GM21737 (cell line): Measurements from ENCODE around the gene HDAC1.

Experiments used
- ATAC-seq: cut with Tn5 transposase; IDR thresholded peaks from one replicate; pipeline ENCODE4 v1.9.1; 2021; ENCODE audit warnings: mild to moderate bottlenecking, moderate library complexity; ENCODE audit not compliant: unreplicated experiment

The HDAC1 gene

DNA sequence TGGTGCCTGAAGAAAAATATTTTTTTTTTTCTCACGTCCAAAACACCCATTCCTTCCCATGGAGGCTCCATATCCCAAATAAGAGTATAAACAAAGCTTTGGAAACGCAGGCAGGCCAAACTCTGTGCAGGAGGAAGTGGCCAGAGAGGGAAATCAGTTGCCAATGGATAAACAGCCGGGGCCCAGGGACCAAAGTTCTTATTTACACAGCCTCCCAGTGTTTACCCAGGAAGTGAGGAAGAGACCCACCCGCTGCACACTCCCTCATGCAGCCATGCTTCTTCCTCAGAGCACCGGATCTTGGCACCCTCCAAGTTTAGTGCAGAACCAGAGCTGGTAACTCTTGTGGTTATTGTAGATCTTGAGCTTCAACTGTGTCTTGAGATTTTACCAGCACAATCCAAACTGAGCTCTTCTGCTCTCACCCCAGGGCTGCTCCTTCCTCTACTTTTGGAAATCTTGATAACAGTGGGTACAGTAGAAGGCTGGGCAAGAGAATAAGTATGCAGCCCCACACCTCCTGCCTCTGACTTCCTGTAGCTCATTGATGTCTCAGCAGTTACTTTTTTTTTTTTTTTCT, 29.9 kb downstream of the HDAC1 start:
- ATAC-seq = no peak

- no peak for ATAC-seq
Observed at GRCh38 chr1:32327204-32327603, 35.3 kb downstream of the HDAC1 start.

DNA sequence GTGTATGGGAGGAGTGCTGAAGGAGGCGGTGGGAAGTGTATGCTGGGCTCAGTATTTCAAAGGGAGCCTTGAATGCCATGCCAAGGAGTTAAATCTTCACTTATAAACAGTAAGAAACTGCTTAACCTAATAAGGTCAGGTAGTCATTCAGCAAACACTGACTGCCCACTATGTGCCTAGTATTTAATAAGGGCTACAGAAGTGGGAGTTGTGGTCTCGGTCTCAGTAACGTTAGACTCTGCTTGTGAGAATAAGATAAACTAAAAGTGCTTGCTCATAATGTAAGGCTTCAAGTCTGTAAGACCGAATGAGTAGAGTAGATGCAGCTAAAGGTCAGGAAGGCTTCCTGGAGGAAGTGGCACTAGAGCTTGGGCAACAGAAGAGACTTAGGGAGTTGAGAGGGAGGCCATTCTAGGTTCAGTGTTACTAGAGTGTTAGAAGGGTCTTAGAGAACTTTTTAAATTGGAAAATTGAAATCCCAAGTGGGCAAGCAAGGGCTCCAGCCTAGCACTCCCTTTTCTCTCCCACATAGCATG, 38.1 kb downstream of the HDAC1 start:
- no peak for ATAC-seq

- ATAC-seq = no peak
Observed at GRCh38 chr1:32330558-32331151, 38.8 kb downstream of the HDAC1 start.

- no peak for ATAC-seq
Observed at GRCh38 chr1:32331549-32331948, 39.7 kb downstream of the HDAC1 start.

- no peak for ATAC-seq
Observed at GRCh38 chr1:32332290-32333079, 40.6 kb downstream of the HDAC1 start.

DNA sequence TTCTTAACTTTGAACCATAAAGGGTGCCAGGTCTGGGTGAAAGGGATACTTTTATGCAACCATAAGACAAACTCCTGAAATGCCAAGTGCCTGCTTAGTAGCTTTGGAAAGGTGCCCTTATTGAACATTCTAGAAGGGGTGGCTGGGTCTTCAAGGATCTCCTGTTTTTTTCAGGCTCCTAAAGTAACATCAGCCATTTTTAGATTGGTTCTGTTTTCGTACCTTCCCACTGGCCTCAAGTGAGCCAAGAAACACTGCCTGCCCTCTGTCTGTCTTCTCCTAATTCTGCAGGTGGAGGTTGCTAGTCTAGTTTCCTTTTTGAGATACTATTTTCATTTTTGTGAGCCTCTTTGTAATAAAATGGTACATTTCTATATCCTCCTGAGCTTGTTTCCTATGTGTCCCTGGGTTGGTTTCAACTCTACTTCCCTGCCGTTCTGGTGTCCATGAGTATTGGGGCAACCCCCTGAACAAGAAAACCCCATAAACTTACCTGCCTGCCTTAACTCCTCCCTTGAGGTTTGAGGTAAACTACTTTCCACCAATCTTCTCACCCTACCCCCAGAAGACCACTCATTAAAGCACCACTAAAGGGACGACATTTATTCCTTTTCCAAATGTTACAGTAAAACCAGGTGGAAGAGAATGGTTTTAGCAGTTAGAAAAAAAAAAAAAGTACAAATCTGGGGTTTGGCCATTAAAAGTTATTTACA, 41.5 kb downstream of the HDAC1 start:
- ATAC-seq = no peak

- no peak for ATAC-seq
Observed at GRCh38 chr1:32334274-32334861, 42.5 kb downstream of the HDAC1 start.

DNA sequence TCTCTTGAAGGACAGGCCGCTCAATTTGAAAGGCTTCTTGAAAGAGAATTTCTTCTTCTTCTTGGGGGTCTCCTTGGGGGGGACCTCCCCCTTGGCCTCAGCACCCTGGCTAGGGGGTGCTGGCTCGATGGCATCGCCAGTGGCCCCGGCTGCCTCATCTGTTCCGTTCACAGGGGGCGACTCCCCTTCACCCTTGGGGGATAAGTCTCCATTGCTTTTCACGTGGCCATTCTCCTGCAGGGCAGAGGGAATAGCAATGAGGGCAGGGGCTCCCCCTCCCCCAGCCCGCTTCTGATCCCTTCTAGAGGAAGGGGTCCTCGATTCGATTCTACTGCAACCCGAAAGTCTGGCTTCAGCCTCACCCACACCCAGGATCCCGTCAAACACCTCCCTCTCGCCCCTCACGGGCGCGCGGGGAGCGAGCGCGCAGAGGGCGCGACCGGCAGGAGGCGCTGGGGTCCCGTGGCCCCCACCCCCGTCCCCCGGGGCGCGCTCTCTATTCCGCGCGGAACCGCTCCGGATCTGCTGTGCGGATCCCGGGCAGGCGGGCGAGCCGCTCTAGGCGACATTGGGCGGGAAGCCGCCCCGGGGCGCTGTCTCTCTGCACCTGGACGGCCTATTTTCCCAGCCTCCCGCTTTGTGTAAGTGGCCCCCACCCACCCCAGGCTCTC, 43.1 kb downstream of the HDAC1 start:
- ATAC-seq = peak; percentile 5

DNA sequence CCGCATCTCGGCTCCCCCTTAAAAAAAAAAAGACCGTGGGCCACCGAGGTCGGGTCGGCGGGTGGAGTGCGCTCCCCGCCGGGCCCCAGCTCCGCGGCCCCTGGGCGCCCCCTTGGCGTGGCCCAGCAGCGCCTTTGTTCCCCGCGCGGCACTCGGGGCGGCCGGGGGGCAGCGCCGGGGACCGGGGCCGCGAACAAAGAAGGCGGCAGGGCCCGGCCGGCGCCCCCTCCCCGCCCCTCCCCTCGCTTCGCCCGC, 43.6 kb downstream of the HDAC1 start:
- peak; percentile 7 for ATAC-seq

GRCh38 chr1:32335790-32336590, 44.1 kb downstream of the HDAC1 start, which contains the start of gene MARCKSL1:
Gene MARCKSL1 (minus strand): TSS chr1:32336233. CDS start chr1:32336033, 200 bp downstream.
- peak; percentile 34 for ATAC-seq

GRCh38 chr1:32336591-32336932, 44.7 kb downstream of the HDAC1 start:
- ATAC-seq = no peak

DNA sequence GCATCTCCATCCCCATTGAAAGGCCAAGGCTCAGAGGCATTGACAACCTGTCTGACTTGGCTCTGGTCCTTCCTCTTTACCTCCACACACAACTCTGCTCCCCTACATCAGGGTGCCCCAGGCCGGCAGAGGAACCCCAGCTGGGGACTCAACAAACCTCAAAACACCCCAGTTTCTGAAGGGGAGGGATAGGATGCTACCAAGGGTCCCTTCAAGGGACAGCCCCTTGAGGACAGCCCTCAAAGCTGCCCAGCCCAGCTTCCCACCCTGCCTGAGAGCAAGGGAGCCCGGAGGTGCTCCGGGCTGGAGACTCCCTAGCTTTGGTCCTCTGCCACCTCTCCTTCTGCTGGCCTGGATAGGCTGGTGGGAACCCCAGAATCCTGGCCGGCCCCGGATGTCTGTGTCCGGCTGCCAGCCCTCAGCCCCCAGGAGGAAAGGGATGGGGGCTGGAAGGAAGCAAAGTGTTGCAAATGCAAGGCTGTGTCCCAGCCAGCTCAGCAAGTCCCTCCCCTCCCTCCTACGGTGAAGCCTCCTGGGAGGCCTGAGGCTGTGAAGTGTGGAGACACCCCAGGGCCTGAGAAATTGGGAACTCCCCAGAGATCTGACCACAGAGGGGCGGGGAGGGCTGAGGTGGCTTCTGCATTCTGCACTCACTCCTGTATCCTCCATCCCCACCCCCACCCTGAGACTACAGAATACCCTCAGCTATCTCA, 45.2 kb downstream of the HDAC1 start:
- ATAC-seq = peak; percentile 32

DNA sequence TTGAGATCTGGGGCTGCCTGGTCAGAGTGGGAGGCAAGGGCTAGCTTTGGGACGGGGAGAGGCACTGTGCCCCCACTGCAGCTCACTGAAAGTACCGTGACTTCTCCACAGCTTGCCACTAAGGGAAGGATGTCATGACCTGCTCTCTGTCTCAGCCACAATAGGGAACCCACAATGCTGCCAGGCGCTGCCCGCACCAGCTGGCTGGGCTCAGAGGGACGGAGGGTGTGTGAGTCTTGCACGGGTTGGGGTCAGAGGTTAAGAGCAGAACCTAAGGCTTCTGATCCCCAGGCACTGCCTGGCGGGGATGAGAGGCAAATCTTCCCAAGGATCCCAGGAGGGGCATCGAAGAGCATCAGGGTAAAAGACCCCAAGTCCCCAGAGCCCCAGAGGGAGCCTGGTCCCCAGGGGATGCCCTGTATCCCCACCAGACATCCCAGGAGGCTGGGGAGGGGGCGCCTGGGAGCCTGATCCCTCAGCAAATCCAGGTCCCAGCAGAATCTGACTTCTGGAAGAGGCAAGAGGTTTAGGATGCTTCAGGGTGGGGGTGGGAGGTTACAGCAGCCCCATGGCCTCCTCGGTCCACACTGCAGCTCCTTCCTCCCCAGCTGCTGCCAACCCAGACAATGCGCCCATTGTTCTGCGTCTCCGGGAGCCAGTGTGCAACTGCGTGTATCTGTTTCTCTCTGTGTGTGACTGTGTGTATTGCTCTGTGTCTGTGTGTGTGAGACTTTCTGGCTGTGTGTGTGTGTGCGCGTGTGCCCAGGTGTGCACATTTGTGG, 46.2 kb downstream of the HDAC1 start:
- ATAC-seq = no peak

GRCh38 chr1:32338637-32339145, 46.8 kb downstream of the HDAC1 start:
- no peak for ATAC-seq

DNA sequence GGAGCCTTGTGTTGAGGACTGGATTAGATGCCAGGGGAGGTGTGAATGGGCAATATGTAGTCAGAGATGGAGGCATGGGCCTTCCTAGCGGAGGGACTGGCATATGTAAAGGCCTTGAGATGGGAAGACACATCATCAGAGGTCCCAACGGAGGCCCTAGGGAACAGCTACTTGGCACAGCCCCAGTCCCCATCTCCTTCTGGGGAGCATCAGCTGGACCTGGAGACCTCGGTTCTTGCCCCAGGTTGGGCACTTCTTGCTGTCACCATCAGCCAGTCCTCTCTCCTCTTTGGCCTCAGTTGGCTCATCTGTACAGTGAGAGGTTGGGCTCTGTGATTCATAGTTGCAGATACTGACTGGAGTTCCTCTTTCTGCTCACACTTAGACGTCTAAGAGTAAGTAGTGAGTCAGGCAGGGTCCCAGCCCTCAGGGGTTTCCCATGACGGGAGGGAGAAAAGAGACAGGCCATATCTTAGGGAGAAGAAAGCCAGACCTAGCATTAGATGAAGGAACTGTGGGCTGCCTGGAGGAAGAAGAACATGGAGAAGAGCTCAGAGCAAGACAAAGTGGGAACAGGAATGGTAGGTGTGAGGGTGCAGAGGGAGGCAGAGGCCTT, 47.6 kb downstream of the HDAC1 start:
- ATAC-seq = no peak

- ATAC-seq = no peak
Observed at GRCh38 chr1:32341186-32341757, 49.4 kb downstream of the HDAC1 start.

DNA sequence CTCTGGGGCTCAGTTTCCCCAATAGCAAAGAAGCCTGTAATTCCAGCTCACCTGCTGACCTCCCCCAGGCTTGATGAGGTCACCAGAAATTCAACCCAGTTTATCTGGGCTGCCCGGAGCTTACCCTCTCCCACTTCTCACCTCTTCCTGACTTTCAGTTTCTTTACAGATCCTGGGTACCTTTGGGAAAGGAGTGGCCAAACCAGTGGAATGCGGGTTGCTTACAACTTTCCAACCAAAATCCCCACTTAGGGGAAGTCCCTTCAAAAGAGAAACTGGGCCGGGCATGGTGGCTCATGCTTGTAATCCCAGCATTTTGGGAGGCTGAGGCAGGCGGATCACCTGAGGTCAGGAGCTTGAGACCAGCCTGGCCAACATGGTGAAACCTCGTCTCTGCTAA, 50.1 kb downstream of the HDAC1 start:
- no peak for ATAC-seq
